ENCODE data around the gene DPM2.
A peak's percentile ranks its signal among the peaks of the same experiment; 100 is the strongest.

The DPM2 gene

GRCh38 chr9:127898433-127899127 is 39.1 kb downstream of the DPM2 start:
- DNase-seq (ENCODE audit: low read depth, low spot score), result peak; percentile 67

DNA sequence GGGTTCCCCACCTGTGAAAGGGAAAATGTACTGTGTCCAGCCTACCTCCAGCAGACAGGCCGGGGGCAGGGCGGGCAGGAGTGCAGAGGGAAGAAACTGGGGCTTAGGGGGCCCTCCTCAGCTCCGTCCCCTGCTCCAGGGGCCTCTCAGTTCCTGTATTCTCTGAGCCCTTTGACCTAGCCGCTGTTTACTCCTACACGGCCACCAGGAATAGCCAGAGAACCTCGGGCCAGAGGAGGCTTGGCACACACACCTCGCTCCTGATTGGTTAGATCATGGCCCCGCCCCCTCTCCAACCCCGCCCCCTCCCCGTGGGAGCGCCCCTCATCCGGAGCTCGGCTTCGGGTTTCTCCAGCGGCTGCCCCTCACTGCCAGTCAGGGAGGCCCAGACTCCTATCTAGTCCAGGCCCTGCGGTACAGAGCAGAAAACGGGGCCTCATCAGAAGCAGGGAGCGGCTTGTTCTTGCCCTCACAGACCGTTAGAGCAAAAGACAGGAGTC is 40.4 kb downstream of the DPM2 start:
- no peak for TF ChIP-seq CTCF (IDR thresholded peaks at IDR 0.05; ENCODE audit: insufficient read depth, low read length, missing control alignments)
- ChIA-PET POLR2A (no interaction called here), CTCF (interaction anchor here (0.9 to 5.2 kb wide), 7 partner anchors 10 to 220 kb away, joined by 3 to 22 read pairs (median 4); partner anchors contain the start of genes ST6GALNAC4 and TOR2A)
- peak overlapping the region; percentile 20; the same call in 1 of the 2 replicates for H3K4me3 ChIP-seq (ENCODE audit: low read depth, low read length)
- no peak for DNase-seq (ENCODE audit: low read depth, low spot score)

More at GRCh38 chr9:127898433-127899127, 39.1 kb downstream of the DPM2 start:
- CTCF ChIA-PET, result interaction anchor here (0.8 to 5.2 kb wide), 9 partner anchors 9 to 219 kb away, joined by 3 to 22 read pairs (median 4); partner anchors contain the start of gene ST6GALNAC4
- peak overlapping the region; percentile 85 for H3K4me3 ChIP-seq (ENCODE audit: low read depth, low read length)
- TF ChIP-seq CTCF (IDR thresholded peaks at IDR 0.05; ENCODE audit: insufficient read depth, low read length, missing control alignments), result no peak
- POLR2A ChIA-PET, result interaction anchor here (0.5 to 1.6 kb wide), 7 partner anchors 9 to 328 kb away, joined by 3 to 5 read pairs (median 3); partner anchors contain the start of gene ST6GALNAC4

GRCh38 chr9:127896395-127897192 is 41.1 kb downstream of the DPM2 start:
- DNase-seq (ENCODE audit: low read depth, low spot score), result no peak
- no peak for TF ChIP-seq CTCF (IDR thresholded peaks at IDR 0.05; ENCODE audit: insufficient read depth, low read length, missing control alignments)
- ChIA-PET POLR2A (no interaction called here), CTCF (interaction anchor here (0.9 to 5.2 kb wide), 6 partner anchors 9 to 221 kb away, joined by 3 to 22 read pairs (median 6); partner anchors contain the start of gene TOR2A)
- no peak overlapping the region for H3K4me3 ChIP-seq (ENCODE audit: low read depth, low read length)

- no peak overlapping the region for H3K4me3 ChIP-seq (ENCODE audit: low read depth, low read length)
- no peak for DNase-seq (ENCODE audit: low read depth, low spot score)
- ChIA-PET POLR2A (no interaction called here), CTCF (interaction anchor here (1.0 to 5.2 kb wide), 3 partner anchors 26 kb away, joined by 3 to 22 read pairs (median 7); no protein-coding TSS in a partner anchor)
- TF ChIP-seq CTCF (IDR thresholded peaks at IDR 0.05; ENCODE audit: insufficient read depth, low read length, missing control alignments), result no peak
Measured at GRCh38 chr9:127895811-127896210, 41.8 kb downstream of the DPM2 start.

DNA sequence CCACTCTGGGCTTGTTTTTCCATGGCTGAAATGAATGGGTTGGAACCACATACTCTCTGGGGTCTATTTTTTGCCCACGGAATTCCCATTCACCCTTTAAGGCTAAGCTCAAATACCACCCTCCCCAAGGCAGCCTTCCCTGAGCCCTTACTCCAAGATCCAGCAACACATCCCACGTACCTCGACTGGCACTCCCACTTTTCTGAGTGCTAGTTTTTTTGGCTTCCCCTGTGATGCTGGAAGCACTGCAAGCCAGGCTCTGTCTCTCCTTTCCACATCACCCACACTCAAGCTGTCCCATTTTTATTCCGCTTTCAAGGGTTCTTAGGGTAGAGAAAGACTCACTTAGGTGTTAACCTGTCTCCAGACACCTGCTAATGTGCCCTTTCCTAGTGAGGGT is 44.3 kb downstream of the DPM2 start:
- ChIA-PET POLR2A (no interaction called here), CTCF (interaction anchor here (0.6 to 1.5 kb wide), 3 partner anchors 27 to 158 kb away, joined by 3 to 7 read pairs (median 3); partner anchors contain the start of gene TOR2A)
- DNase-seq (ENCODE audit: low read depth, low spot score), result no peak
- TF ChIP-seq CTCF (IDR thresholded peaks at IDR 0.05; ENCODE audit: insufficient read depth, low read length, missing control alignments), result no peak
- no peak overlapping the region for H3K4me3 ChIP-seq (ENCODE audit: low read depth, low read length)
